Activated B cell treated with CpG ODN at 0.5 μM for 24 hours (primary cell): ENCODE measurements around the gene FETUB. TPM values are rescaled to one million over a fixed set of nuclear protein-coding genes. Genes with fewer than 3 reads are reported as not detected.

Experiments
- ATAC-seq: fragments of 200-7000 bp; cut with Tn5 transposase; one replicate; pipeline ENCODE4 v1.10.0; 2021; ENCODE audit warnings: low read depth, mild to moderate bottlenecking, moderate library complexity
- CTCF ChIA-PET: fragments of 350-600 bp; sonication (Branson Sonifier 250); formaldehyde crosslinking; loops from one replicate; lab custom pipeline; 2021; ENCODE audit warnings: antibody characterized with exemption; lab: Charles Lee
- POLR2A ChIA-PET: fragments of 350-600 bp; sonication (Branson Sonifier 250); formaldehyde crosslinking; loops from one replicate; lab custom pipeline; 2021; ENCODE audit warnings: antibody characterized with exemption; lab: Charles Lee
- DNase-seq: peaks from one replicate; pipeline ENCODE4 v3.0.0; 2022
- H3K27ac Mint-ChIP-seq: one replicate; pipeline ENCODE4 v1.8.0; 2020; ENCODE audit warnings: mixed read lengths
- H3K27me3 Mint-ChIP-seq: one replicate; pipeline ENCODE4 v1.8.0; 2021; ENCODE audit warnings: mixed read lengths
- H3K36me3 Mint-ChIP-seq: one replicate; pipeline ENCODE4 v1.8.0; 2021; ENCODE audit warnings: low read depth, mixed read lengths
- H3K4me1 Mint-ChIP-seq: one replicate; pipeline ENCODE4 v1.8.0; 2021; ENCODE audit warnings: mixed read lengths
- H3K4me3 Mint-ChIP-seq: one replicate; pipeline ENCODE4 v1.8.0; 2020; ENCODE audit warnings: mild to moderate bottlenecking, mixed read lengths
- H3K9me3 Mint-ChIP-seq: one replicate; pipeline ENCODE4 v1.8.0; 2020; ENCODE audit warnings: mixed read lengths
- CTCF ChIP-seq: fragments of 200-600 bp; IDR thresholded peaks from one replicate; pipeline ENCODE4 v1.8.0; 2022; ENCODE audit warnings: antibody characterized with exemption, mild to moderate bottlenecking
- intact Hi-C: fragments of 100-400 bp; cut with micrococcal nuclease; formaldehyde crosslinking; loops from one replicate; pipeline ENCODE4 v1.15.1; 2024
- total RNA-seq: library from RNA; stranded (reverse); gene quantifications from 2 replicates; pipeline ENCODE4 v1.2.3, GENCODE V29; 2022

Gene FETUB
- not detected in 2 replicates for total RNA-seq

GRCh38 chr3:186639778-186640472 lies at the start of gene FETUB:
Gene FETUB, plus strand, starts transcription at chr3:186640399. Its CDS starts 62 bp downstream, at chr3:186640461.
- H3K9me3 Mint-ChIP-seq = no peaks in the 10 kb centered on the region
- no peak for TF ChIP-seq CTCF
- ATAC-seq (no peak), DNase-seq (no peak)
- CTCF ChIA-PET = interaction anchor here (1.6 kb wide), 1 partner anchor 24 kb away, joined by 4 read pairs; no protein-coding TSS in a partner anchor
- intact Hi-C loops = no loop called here
- no peak within 1 kb of the TSS for H3K4me3 Mint-ChIP-seq
- H3K27ac Mint-ChIP-seq = no peak within 1 kb of the TSS
- H3K27me3 Mint-ChIP-seq = peaks cover 27% of the 10 kb centered on the region
- H3K4me1 Mint-ChIP-seq = peaks cover 5% of the 10 kb centered on the region
- POLR2A ChIA-PET = no interaction called here
- H3K36me3 Mint-ChIP-seq = no peaks in the 10 kb centered on the region

- intact Hi-C loops = no loop called here
- no peak overlapping the region for H3K27ac Mint-ChIP-seq
- POLR2A ChIA-PET = no interaction called here
Observed at GRCh38 chr3:186590580-186591295, 49.5 kb upstream of the FETUB start.

GRCh38 chr3:186592682-186593081 lies 47.5 kb upstream of the FETUB start:
- no peak for TF ChIP-seq CTCF

More at GRCh38 chr3:186590580-186591295, 49.5 kb upstream of the FETUB start:
- Mint-ChIP-seq H3K9me3 (no peaks in the 10 kb centered on the region), H3K27me3 (no peaks in the 10 kb centered on the region), H3K4me3 (no peak overlapping the region), H3K36me3 (peaks cover 15% of the 10 kb centered on the region), H3K4me1 (no peaks in the 10 kb centered on the region)
- CTCF ChIA-PET = interaction anchor here (1.3 kb wide), 1 partner anchor 50 kb away, joined by 3 read pairs; no protein-coding TSS in a partner anchor
- no peak for DNase-seq
- no peak for TF ChIP-seq CTCF
- ATAC-seq = no peak

GRCh38 chr3:186593862-186594261 lies 46.3 kb upstream of the FETUB start:
- intact Hi-C loops = no loop called here
- DNase-seq (no peak), ATAC-seq (no peak)
- Mint-ChIP-seq H3K4me3 (no peak overlapping the region), H3K4me1 (no peaks in the 10 kb centered on the region), H3K27ac (no peak overlapping the region), H3K36me3 (no peaks in the 10 kb centered on the region), H3K9me3 (no peaks in the 10 kb centered on the region), H3K27me3 (peaks cover 1% of the 10 kb centered on the region)
- no peak for TF ChIP-seq CTCF
- POLR2A ChIA-PET = no interaction called here
- CTCF ChIA-PET = no interaction called here

More at GRCh38 chr3:186592682-186593081, 47.5 kb upstream of the FETUB start:
- Mint-ChIP-seq H3K27ac (no peak overlapping the region), H3K27me3 (peaks cover 1% of the 10 kb centered on the region), H3K9me3 (no peaks in the 10 kb centered on the region), H3K36me3 (peaks cover 2% of the 10 kb centered on the region), H3K4me1 (no peaks in the 10 kb centered on the region), H3K4me3 (no peak overlapping the region)
- ChIA-PET CTCF (interaction anchor here (0.9 kb wide), 1 partner anchor 24 kb away, joined by 3 read pairs; no protein-coding TSS in a partner anchor), POLR2A (no interaction called here)
- intact Hi-C loops = no loop called here
- ATAC-seq = no peak
- DNase-seq = no peak

GRCh38 chr3:186594591-186595113 lies 45.5 kb upstream of the FETUB start:
- H3K4me3 Mint-ChIP-seq = no peak overlapping the region
- no peak for TF ChIP-seq CTCF
- no peaks in the 10 kb centered on the region for H3K9me3 Mint-ChIP-seq
- no peaks in the 10 kb centered on the region for H3K36me3 Mint-ChIP-seq
- no peaks in the 10 kb centered on the region for H3K4me1 Mint-ChIP-seq
- ChIA-PET CTCF (interaction anchor here (1.2 to 1.9 kb wide), 2 partner anchors 21 to 23 kb away, joined by 4 to 8 read pairs; no protein-coding TSS in a partner anchor), POLR2A (no interaction called here)
- DNase-seq (no peak), ATAC-seq (no peak)
- peaks cover 1% of the 10 kb centered on the region for H3K27me3 Mint-ChIP-seq
- no peak overlapping the region for H3K27ac Mint-ChIP-seq
- intact Hi-C loops = no loop called here
